ENCODE results near the gene LMNTD1.

DNA sequence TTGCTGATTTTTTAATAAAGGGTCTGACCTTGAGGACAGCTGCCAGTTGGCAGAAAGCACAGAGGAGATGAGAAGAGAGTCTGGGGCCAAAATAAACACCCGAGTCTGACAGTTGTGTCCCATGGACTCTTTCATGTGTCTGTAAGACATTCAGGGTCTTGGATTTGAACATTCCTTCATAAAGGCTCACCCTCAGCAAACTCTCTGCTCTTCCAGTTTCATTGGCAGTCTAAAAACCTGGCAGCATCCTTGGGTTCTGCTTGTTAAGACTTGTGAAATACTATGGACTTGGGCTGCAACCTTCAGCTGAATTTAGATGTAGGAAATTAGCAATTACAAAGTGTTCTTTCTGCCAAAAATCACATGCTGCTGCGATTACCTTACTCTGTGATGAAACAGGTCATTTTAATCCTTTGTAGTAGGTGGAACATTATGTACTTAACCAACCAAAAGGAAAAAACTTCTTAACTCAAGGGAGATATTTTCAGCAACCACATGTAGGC, 32.0 kb upstream of the LMNTD1 start:
- TF ChIP-seq TEAD4 (IDR thresholded peaks at IDR 0.05; ENCODE audit: borderline replicate concordance, insufficient read depth) (no peak), TAF1 (IDR thresholded peaks at IDR 0.05; ENCODE audit: borderline replicate concordance, low read depth, low read length) (no peak), JUND (IDR thresholded peaks at IDR 0.05) (no peak), EZH2phosphoT487 (IDR thresholded peaks at IDR 0.05; ENCODE audit: borderline replicate concordance, low read depth) (no peak), FOXM1 (IDR thresholded peaks at IDR 0.05; ENCODE audit: low read depth) (no peak), RFX5 (IDR thresholded peaks at IDR 0.05; ENCODE audit: low read length) (no peak), POLR2AphosphoS5 (IDR thresholded peaks at IDR 0.05; ENCODE audit: low read depth, low read length) (no peak), CHD2 (IDR thresholded peaks at IDR 0.05; ENCODE audit: low read length, partially characterized antibody) (no peak), TCF12 (IDR thresholded peaks at IDR 0.05) (peak; percentile 16; the same call in 1 of the 2 replicates), EP300 (IDR thresholded peaks at IDR 0.05; ENCODE audit: borderline replicate concordance in 1 of 2, low read depth in 1 of 2, low read length in 1 of 2) (no peak)
- TF ChIP-seq, protein P1, sequence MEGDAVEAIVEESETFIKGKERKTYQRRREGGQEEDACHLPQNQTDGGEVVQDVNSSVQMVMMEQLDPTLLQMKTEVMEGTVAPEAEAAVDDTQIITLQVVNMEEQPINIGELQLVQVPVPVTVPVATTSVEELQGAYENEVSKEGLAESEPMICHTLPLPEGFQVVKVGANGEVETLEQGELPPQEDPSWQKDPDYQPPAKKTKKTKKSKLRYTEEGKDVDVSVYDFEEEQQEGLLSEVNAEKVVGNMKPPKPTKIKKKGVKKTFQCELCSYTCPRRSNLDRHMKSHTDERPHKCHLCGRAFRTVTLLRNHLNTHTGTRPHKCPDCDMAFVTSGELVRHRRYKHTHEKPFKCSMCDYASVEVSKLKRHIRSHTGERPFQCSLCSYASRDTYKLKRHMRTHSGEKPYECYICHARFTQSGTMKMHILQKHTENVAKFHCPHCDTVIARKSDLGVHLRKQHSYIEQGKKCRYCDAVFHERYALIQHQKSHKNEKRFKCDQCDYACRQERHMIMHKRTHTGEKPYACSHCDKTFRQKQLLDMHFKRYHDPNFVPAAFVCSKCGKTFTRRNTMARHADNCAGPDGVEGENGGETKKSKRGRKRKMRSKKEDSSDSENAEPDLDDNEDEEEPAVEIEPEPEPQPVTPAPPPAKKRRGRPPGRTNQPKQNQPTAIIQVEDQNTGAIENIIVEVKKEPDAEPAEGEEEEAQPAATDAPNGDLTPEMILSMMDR (IDR thresholded peaks at IDR 0.05) = no peak
- TF ChIP-seq, protein P2, sequence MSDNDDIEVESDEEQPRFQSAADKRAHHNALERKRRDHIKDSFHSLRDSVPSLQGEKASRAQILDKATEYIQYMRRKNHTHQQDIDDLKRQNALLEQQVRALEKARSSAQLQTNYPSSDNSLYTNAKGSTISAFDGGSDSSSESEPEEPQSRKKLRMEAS (IDR thresholded peaks at IDR 0.05; ENCODE audit: low read depth) = no peak
